Kidney glomerular epithelial cell (primary cell): ENCODE measurements around the gene KBTBD13.

Source experiments
- DNase-seq: peaks from one replicate; lab custom pipeline; 2025; lab: John Stamatoyannopoulos, UW

KBTBD13 gene

DNA sequence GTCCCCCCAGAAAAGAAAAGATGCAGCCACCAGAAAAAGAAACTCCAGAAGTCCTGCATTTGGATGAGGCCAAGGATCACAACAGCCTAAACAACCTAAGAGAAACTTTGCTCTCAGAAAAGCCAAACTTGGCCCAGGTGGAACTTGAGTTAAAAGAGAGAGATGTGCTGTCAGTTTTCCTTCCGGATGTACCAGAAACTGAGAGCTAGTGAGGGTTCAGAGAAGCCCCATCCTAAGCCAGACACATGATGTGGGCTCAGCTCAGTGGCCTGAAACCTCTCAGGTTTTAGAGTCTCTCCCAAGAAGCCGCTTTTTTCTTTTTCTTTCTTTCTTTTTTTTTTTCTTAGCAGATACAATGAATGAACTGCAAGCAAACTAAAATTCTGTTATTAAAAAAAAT is 23.6 kb upstream of the KBTBD13 start:
- no peak for DNase-seq

DNA sequence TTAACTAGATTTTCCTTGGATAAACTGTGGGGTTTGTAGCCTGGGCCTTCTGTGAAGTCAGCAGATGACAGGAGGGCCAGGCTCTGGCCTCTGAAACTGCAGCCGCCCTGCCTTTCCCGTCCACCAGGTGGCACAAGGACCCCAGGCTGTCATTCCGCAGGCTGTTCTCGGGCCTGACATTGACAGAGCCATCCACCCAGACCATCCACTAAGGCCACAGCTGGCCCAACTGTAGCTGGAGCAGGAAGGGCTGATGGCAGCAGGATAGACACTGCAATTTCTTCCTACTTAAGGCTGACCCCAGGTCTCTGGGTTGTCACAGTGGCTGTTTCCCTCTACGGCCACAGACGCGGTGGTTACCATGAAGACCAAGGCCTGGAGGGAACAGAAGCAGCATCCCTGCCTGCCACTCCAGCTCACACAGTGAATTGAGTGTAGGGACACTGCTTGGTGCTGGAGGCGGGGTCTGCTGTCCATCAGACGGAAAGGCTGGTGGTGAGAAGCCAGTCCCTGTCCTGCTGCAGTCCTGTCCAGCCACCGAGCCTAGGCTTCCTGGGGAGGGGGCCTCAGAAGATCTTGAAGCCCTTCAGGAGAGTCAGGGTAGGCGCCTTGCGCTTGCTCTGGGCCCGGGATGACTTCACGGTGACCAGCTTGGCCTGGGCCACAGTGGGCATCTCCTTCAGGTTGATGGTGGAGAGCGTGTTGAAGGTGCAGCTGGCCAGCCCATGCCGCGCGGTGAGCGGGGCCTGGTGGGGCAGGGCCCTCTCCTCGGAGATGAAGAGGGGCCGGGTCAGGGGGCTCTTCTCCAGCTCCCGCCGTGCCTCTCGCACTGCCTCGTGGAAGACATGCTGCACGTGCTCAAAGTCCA is 22.0 kb upstream of the KBTBD13 start:
- DNase-seq = peak; percentile 65

DNA sequence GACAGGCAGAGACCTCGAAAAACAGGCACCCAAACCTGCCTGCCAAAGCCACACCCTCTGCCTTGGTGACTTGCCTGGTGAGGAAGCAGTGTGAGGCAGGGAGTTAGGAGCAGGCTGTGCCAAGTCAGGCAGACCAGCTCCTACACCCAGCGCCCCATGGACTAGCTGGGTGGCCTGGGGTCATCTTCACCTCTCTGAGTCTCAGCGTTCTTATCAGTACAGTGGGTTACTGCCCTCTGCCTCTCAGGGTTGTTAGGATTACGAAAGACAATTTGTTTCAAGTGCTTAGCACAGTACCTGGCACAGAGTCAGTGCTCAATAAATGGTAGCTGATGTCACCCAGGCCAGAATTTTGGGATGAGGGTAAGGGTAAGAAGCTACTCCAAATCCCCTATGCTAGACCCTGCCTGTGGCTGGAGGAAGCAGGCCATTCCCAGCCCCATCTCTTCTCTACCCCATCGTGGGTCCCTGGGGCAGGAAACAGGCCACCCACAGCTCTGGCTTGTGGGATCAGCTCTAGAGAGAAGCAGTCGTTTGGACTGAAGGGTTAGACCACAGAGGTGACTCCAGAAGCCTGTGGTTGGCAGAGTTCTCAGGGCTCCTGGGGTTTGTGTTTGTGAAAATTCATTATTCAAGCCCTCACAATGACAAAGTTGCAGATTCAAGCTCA is 21.2 kb upstream of the KBTBD13 start:
- DNase-seq = peak; percentile 29

DNA sequence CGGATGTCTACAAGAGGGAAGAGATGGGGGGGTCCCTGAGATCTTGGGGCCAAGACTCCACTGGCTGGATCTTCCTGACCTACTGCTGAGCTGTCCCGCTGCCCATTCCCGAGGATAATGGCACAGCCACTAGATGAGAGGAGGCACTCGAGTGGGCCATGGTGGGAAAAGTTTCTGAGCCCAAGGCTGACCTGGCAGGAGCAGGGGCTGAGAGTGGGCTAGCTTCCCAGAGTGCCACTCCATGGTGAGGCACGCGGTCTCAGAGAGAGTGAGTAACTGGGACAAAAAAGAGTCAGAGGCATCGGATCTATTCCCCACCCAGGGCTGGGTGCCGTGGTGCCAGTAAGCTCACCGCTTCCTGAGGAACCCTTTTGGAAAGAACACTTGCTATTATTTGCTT is 20.4 kb upstream of the KBTBD13 start:
- DNase-seq = no peak

DNA sequence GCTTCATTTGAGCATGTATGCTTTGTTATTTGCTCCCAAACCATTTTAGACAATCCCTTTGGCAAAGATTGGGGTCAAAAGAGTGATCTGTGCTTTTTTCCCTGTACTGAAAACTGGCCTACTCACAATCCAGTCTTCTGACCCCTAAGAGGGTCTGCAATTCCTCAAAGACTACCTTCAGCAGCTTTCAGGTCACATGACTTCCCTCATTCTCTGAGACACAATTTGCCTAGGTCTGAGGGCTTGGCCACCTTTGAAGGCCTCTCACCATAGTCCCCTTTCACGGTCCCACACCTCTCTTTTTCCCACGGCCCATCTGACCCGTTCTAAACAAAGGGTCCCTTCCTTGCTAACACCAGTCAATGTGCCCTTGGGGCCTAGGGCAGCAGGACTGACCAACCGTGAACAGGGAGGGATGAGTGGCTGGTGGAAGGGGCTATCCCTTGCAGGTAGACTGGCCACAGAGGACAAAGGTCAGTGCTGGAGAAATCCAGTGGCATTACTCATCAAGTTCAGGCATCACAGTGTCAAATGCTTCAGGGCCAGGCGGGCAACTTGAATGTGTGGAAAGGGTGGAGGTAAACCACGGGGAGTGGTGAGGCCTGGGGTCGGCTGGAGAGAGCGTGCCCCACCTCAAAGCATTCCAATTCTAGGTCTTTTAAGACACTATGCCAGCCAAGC is 19.5 kb upstream of the KBTBD13 start:
- DNase-seq = peak; percentile 97

DNA sequence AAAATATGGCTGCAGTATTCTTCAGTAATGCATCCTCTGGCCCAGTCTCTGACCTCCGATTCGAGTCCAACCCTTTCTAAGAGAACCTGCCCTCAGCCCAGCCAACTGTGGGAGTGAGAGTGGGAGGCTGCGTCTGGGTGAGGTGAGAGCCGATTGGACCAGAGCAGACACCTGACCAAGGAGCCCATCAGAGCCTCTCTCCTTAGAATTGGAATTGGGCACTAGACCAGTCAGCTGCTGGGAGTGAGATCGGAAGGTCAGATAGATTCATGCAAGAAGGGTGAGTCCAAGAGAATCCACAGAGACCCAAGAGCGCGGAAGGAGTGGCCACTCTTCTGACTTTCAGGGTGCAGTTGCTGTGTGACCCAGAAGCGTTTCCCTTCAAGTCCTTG is 19.0 kb upstream of the KBTBD13 start:
- peak; percentile 94 for DNase-seq

DNA sequence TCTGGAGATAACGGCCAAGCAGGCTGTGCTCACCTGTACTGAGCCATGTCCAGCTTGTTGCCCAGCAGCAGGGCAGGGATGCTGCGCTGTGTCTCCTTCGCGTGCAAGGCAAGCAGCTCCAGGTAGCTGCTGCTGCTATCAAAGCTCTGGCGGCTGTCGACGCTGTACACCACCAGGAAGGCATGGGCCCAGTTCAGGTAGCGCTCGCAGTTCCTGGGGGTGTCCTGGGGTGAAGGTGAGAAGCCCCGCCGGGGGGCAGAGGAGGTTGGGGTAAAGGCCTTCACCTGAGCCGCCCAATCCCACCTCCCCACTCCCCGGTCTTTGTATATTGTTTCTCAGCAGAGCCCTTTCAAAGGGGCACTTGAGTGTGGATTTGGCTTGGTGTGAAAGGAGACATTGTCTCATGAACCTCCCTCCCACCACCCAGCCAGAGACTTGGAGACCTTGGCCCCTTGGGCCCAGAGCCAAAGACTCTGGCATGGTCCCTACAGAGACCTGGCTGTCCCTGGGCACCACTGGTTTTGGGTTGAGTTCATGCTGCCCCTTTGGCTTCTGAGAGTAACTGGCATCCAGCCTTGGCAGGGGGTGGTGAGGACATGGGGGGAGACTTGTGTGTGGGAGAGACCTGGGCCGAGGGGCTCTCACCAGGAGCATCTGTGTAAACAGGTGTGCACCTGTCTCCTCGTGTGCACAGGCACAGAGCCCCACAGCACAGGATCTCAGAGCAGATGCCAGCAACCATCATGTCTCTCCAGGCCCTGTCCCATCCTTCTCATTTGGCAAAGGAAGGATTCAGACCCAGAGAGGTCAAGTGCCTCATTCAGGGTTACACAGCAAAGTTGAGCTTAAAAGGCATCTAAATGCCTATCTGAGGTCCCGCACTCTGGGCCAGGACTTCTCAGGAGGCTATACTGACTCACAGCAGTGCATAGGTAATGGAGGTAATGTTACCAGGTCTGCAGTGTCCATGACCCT is 17.9 kb upstream of the KBTBD13 start:
- DNase-seq = no peak

DNA sequence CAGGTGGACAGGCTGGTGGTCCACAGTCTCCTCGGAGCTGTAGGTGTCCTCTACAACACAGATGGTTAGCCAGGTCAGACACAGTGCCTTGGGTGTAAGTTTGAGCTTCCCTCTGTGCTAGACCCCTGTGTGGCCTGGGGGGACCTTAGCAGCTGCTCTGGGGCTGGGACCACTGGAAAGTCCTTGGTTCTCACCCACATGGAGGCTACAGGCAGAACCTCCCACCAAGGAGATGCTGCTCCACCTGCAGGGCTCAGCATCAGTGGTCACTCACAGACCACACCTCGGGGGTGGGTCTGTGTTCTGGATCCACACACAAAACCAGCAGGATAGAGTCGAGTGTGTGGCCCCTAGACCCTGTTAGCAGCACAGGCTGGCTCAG is 17.2 kb upstream of the KBTBD13 start:
- DNase-seq = no peak

DNA sequence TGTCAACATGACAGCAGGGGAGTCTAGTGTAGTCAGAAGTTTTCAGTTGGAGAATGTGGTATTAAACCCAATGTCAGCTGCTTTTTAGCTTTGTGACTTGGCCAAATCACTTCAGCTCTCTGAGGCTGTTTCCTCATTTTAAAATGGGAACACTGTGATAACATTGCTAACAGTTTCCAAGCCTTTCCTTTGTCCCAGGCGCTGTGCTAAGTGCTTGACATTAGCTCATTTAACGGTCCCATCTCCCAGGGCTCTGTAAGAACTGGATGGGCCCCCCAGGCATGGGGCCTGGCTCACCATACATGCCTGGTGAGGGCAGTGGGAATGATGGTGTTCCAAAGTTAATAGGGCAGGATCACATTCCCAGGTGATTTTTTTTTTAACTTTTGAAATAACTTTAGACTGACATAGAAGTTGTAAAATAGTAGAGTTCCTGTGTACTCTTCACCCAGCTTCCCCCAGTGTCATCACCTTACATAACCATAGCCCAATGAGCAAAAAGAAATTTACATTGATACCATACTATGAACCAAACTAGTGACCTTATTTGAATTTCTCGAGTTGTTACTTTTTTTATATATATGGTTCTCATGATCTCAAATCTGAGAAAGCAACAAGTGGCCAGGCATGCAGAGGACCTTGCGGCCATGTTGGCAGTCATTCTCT is 16.5 kb upstream of the KBTBD13 start:
- no peak for DNase-seq

DNA sequence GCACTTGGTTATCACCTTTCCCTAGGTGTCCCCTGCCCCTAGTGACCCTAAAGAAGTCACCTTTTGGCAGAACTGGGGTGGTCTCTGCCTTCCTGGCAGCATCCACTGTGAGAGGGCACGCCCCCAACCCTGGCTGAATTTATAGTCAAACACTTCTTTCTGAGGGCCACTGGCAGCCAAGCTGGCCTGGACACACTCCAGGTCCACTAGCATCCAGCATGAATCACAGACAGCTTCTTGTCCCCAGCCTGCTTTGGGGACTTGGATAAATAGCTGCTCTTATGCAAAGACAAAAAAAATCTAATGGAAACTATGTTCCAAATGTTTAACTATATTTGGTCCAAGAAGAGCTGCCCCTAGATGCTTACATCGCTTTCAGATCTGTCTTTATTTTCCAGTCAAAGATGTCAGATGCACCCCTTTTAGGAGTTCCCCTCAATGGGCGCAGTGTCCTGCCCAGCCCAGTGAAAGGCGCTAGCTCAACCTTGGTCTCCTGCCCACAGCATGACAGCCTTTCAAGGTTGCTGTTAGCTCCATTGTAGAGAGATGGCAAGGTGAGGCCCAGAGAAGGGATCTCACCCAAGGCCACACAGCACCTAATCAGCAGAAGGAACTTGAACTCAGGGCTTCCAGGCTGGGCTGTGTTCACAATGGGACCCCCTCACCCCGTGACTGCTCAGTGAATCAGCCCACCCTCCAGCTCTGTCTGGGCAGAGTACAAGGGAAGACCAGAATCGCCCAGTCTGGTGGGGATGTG is 15.7 kb upstream of the KBTBD13 start:
- no peak for DNase-seq

DNA sequence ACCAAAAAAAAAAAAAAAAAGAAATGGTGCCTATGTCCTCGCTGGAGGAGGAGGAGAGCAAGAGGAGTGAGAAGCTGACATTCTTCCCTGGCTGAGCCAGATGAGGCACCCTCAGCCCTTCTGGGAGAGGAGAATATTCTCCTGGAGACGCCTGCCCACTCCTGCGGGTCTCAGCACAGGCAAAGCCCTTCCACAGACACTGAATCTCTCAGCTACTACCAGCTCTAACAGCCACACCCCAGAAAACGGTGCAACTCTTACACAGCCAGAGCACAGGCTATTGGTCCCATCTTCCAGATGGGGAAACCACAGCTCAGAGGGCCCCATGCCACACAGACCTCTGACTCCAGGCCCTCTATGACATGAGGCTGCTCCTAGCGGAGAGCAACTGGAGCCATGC is 14.5 kb upstream of the KBTBD13 start:
- DNase-seq = no peak

DNA sequence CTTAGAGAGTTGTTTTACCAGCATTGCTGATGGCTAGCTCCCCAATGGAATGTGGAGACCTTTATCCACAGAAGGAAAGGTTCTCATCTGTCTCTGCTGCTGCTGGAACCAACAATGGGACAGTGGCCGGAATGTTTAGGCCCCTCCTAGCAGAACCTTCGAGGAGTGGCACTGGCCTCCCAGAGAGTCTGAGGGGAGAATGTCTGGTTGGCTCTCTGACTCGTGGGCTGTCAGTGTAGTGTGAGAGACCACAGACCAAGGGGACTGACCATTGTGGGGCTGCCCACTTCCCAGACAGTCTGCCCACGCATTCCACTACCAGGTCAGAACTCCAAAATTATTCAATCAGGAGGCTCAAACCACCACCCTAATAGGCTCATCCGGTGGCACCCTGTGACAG is 13.8 kb upstream of the KBTBD13 start:
- DNase-seq = peak; percentile 13

DNA sequence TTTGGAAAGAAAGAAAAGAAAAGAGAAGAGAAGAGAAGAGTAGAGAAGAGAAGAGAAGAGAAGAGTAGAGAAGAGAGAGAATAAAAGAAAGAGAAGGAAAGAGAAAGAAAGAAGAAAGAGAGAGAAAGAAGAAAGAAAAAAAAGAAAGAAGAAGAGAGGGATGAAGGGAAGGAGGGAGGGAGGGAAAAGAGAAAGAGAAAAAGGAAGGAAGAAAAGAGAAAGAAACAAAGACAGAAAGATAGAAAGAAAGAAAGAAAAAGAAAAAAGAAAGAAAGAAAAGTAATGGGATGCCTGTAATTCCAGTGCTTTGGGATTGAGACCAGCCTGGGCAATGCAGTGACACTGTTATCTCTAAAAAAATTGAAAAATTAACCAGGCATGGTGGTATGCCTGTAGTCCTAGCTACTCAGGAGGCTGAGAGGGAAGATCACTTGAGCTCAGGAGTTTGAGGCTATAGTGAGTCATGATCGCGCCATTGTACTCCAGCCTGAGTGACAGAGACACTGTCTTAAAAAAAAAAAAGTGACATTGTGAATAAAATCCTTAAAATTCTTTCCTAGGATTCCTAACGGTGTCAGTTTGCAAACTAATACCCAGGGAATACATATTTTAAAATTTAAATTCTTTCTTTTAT is 10.4 kb upstream of the KBTBD13 start:
- peak; percentile 9 for DNase-seq

DNA sequence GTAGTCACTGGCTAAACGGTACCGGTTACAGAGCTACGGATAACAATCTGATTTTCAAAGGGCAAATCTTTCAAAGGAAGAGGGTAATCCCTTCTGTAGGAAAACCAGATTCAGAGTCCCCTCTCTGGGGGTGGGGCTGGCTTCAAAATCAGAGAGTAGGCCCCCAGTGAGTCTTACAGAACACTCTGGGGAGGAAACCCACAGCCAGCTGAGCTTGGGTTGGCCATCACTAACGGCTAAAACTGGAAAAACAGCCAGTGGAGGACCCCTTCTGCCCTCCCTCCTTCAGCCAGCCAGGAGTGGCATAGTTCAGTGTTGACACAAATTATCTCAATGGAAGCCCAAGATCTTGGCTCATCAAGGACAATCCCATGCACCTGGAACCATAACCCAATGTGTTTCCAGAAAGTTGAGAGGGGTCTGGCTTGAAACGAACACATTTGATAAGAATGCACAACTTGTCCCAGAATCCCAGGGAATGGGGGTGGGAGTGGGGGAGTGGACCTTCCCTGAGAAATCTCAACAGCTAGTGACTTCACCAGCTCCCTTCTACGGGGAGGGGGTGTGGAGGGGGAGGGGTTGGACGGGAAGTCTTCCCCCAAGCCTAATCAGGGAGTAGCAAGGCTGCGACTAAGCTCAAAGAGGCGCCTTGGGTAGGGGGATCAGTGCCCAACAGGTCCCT is 9.8 kb upstream of the KBTBD13 start:
- no peak for DNase-seq

DNA sequence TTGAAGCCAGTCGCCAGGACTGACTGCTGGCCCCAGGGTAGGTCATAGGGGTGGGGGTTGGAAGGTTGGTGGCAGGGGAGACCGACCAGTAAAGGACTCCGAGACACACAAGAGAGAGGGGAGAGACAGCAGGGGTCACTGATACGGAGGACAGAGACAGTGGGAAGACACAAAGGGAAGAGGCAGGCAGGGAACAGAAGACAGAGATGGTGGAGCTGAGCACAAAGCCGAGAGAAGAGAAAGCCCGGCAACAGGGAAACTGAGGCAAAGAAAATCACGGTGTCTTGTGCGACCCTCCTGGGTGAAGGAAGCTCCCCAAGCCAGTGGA is 9.3 kb upstream of the KBTBD13 start:
- no peak for DNase-seq

DNA sequence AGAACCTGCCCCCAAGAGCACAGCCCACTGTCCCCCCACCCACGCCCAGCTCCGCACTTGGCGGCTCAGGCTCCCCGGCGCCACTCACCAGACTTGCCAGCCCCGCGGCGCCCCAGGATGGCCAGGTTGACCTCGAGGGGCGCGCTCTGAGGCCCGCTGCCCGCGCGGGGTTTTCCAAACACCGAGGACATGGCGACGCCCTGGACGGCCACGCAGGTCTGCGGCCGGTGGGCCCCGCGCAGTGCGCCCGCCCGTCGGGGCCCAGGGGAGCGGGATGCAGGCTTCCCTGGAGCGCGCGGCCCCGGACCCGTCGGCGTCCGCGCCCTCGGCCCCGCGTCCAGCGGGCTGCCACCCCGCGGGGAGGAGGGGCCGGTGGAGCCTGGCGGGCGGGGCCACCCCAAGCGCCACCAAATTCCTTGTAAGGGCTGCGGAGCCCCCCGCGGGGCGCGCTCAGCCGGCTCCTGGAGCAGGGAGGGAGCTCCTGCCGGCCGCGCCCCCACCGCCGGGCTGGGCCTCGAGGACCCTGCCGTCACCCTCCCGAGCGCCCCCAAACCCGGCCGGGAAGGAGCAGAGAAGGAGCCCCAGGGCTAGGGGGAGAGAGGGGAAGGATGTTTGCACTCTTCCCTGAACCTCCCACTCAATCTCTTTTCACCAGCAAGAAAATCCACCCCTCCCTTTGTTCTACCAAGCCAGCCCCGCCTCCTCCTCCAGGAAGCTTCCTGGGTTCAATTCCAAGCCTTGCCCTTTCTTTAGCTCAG is 8.7 kb upstream of the KBTBD13 start, which contains the start of gene RASL12:
Gene RASL12 (minus strand): TSS at position 347 of the 758 bp plus-strand sequence. CDS start 156 bp downstream, at position 191.
- no peak for DNase-seq

DNA sequence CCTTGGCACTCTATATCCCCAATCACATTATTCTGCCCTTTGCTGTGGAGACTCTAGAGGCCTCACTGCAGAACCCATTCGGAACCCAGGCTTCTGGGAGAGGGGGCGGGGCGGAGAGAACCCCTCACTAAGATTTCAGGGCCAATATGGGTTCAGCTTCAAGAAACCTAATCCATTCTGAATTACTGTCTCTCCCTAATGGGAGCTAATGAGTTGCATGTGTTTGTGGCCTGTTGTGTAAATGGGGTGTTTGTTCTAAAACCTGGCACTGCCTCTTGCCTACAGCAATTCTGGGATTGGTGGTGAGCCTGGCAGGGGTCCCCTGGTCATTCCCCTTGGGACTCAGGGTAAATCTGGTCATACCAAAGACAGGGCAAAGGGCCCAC is 8.2 kb upstream of the KBTBD13 start:
- no peak for DNase-seq

DNA sequence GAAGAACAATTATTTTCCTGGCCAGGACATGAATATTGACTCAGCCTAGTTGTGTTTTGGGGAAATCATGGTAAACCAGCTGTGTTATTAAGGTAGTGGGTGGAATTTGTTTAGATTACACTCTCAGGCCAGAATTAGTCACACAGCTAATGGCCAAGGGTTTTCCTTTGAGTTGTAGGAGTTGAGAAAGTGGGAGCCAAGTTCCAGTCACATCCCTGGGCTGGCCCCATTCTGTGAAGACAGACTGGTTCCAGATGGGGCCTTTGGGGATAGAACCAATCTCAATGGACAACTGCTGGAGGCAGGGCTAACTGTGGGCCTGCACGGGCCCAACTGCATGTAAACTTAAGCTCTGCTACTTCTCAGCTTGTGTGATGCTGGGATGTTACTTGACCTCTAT is 7.4 kb upstream of the KBTBD13 start:
- DNase-seq = peak; percentile 10
